KMS-11 (cell line): ENCODE data around the gene IL13RA2.
A peak's percentile ranks its signal among the peaks of the same experiment; 100 is the strongest.

Experiments used
- H2AFZ ChIP-seq: fragments of 200-600 bp; sonication (generic); 2 replicates; pipeline ENCODE4 v1.6.1; 2016; ENCODE audit warnings: antibody characterized with exemption, mixed run types, low read depth
- H3K27ac ChIP-seq: fragments of 200-600 bp; sonication (generic); 2 replicates; pipeline ENCODE4 v1.6.1; 2016; ENCODE audit warnings: mild to moderate bottlenecking, mixed run types
- H3K27me3 ChIP-seq: fragments of 200-600 bp; sonication (generic); 2 replicates; pipeline ENCODE4 v1.6.1; 2017; ENCODE audit warnings: mild to moderate bottlenecking, low read depth, mixed run types, moderate library complexity; ENCODE audit not compliant: insufficient read depth
- H3K36me3 ChIP-seq: fragments of 200-600 bp; sonication (generic); 2 replicates; pipeline ENCODE4 v1.6.1; 2017; ENCODE audit warnings: mild to moderate bottlenecking, mixed run types; ENCODE audit not compliant: insufficient read depth
- H3K4me1 ChIP-seq: fragments of 200-600 bp; sonication (generic); 2 replicates; pipeline ENCODE4 v1.6.1; 2016; ENCODE audit warnings: mild to moderate bottlenecking, low read depth, mixed run types; ENCODE audit not compliant: poor library complexity, severe bottlenecking
- H3K4me2 ChIP-seq: fragments of 200-600 bp; sonication (generic); 2 replicates; pipeline ENCODE4 v1.7.0; 2016; ENCODE audit warnings: mild to moderate bottlenecking, mixed run types
- H3K4me3 ChIP-seq: fragments of 200-600 bp; sonication (generic); IDR thresholded peaks from 2 replicates; pipeline ENCODE4 v1.6.1; 2017; ENCODE audit warnings: low read depth, low read length, mixed read lengths; ENCODE audit not compliant: insufficient read depth
- H3K79me2 ChIP-seq: fragments of 200-600 bp; sonication (generic); 2 replicates; pipeline ENCODE4 v1.6.1; 2016; ENCODE audit warnings: low read depth, mixed run types; ENCODE audit not compliant: insufficient read depth
- H3K9ac ChIP-seq: fragments of 200-600 bp; sonication (generic); 2 replicates; pipeline ENCODE4 v1.6.1; 2016; ENCODE audit warnings: mild to moderate bottlenecking, mixed run types
- H4K20me1 ChIP-seq: fragments of 200-600 bp; sonication (generic); 2 replicates; pipeline ENCODE4 v1.6.1; 2016; ENCODE audit warnings: mild to moderate bottlenecking, mixed run types; ENCODE audit not compliant: insufficient read depth
- CTCF ChIP-seq: fragments of 200-600 bp; sonication (generic); conservative IDR thresholded peaks from 2 replicates; pipeline ENCODE4 v1.6.1; 2017; ENCODE audit warnings: low read depth, mild to moderate bottlenecking, antibody characterized with exemption, low read length, moderate library complexity, mixed read lengths

The IL13RA2 gene

DNA sequence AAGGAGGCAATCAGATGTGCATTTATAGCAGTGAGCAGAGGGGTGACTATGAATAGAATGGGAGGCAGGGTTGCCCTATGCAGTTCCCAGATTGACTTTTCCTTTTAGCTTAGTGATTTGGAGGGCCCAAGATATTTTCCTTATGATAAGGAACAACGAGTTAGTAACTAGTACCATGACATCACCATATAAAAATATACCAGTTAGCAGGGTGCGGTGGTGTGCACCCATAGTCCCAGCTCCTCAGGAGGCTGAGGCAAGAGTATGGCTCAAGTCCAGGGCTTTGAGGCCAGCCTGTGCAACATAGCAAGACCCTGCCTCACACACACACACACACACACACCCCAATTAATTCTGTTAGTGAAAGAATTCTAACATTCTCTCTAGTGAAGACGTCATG is 53.0 kb downstream of the IL13RA2 start:
- H3K27ac ChIP-seq, result no peak overlapping the region
- TF ChIP-seq CTCF, result no peak
- H3K79me2 ChIP-seq, result no peaks in the 10 kb centered on the region
- no peak overlapping the region for H3K9ac ChIP-seq
- H2AFZ ChIP-seq, result no peak overlapping the region
- H3K27me3 ChIP-seq, result no peaks in the 10 kb centered on the region
- H3K4me2 ChIP-seq, result no peak overlapping the region
- H3K4me1 ChIP-seq, result no peaks in the 10 kb centered on the region
- no peaks in the 10 kb centered on the region for H4K20me1 ChIP-seq
- H3K36me3 ChIP-seq, result no peaks in the 10 kb centered on the region
- H3K4me3 ChIP-seq, result no peak overlapping the region

DNA sequence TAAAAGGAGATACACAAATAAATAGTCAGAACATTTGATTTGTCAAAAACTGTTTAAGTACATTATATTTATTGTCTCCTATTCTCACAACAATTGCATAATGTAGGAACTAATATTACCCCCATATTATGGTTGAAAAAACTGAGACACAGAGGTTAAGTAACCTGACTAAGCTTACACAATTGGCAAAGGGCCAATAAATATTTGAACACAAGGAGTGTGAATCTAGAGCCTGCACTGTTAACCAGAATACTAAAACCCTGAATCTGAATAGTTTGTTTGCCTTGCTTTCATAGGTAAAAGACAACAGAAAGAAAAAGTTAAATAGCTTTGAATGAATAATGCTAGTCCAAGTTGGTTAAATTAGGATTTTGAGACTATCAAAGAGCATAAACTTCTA is 55.2 kb downstream of the IL13RA2 start:
- no peaks in the 10 kb centered on the region for H3K79me2 ChIP-seq
- H3K4me3 ChIP-seq, result no peak overlapping the region
- no peaks in the 10 kb centered on the region for H4K20me1 ChIP-seq
- no peaks in the 10 kb centered on the region for H3K4me1 ChIP-seq
- H2AFZ ChIP-seq, result no peak overlapping the region
- H3K27me3 ChIP-seq, result no peaks in the 10 kb centered on the region
- no peak overlapping the region for H3K4me2 ChIP-seq
- TF ChIP-seq CTCF, result no peak
- no peaks in the 10 kb centered on the region for H3K36me3 ChIP-seq
- H3K9ac ChIP-seq, result no peak overlapping the region
- H3K27ac ChIP-seq, result no peak overlapping the region

GRCh38 chrX:114959729-114960128 is 57.7 kb downstream of the IL13RA2 start:
- H4K20me1 ChIP-seq, result no peaks in the 10 kb centered on the region
- H3K9ac ChIP-seq, result no peak overlapping the region
- no peaks in the 10 kb centered on the region for H3K27me3 ChIP-seq
- H3K4me3 ChIP-seq, result no peak overlapping the region
- H3K79me2 ChIP-seq, result no peaks in the 10 kb centered on the region
- H2AFZ ChIP-seq, result no peak overlapping the region
- H3K4me2 ChIP-seq, result no peak overlapping the region
- H3K27ac ChIP-seq, result no peak overlapping the region
- peak; percentile 64; the same call in 1 of the 2 replicates for TF ChIP-seq CTCF
- no peaks in the 10 kb centered on the region for H3K36me3 ChIP-seq
- H3K4me1 ChIP-seq, result no peaks in the 10 kb centered on the region
